Activated naive CD8-positive, alpha-beta T cell treated with anti-CD3 and anti-CD28 coated beads, Interleukin-2, amount 10 ng/mL, durations not matched to agents 7 days and 5 days (primary cell): Measurements from ENCODE around the gene OSBPL3. TPM values are rescaled to one million over a fixed set of nuclear protein-coding genes. Genes with fewer than 3 reads are reported as not detected.

Source experiments
- ATAC-seq: fragments of 150-1000 bp; cut with Tn5 transposase; one replicate; pipeline ENCODE4 v1.10.0; 2021; ENCODE audit warnings: low read depth, moderate library complexity
- POLR2A ChIA-PET: fragments of 350-600 bp; sonication (Branson Sonifier 250); formaldehyde crosslinking; loops from one replicate; lab custom pipeline; 2021; ENCODE audit warnings: antibody characterized with exemption; lab: Charles Lee
- DNase-seq: peaks from one replicate; pipeline ENCODE4 v3.0.0; 2021
- H3K27ac Mint-ChIP-seq: one replicate; pipeline ENCODE4 v1.8.0; 2022; ENCODE audit warnings: mild to moderate bottlenecking, mixed read lengths
- H3K27me3 Mint-ChIP-seq: one replicate; pipeline ENCODE4 v1.8.0; 2022; ENCODE audit warnings: mild to moderate bottlenecking, moderate library complexity, mixed read lengths
- H3K36me3 Mint-ChIP-seq: one replicate; pipeline ENCODE4 v1.8.0; 2021; ENCODE audit warnings: mild to moderate bottlenecking, mixed read lengths
- H3K4me1 Mint-ChIP-seq: one replicate; pipeline ENCODE4 v1.8.0; 2021; ENCODE audit warnings: mixed read lengths
- H3K4me3 Mint-ChIP-seq: one replicate; pipeline ENCODE4 v1.8.0; 2022; ENCODE audit warnings: mild to moderate bottlenecking, moderate library complexity, mixed read lengths
- H3K9me3 Mint-ChIP-seq: one replicate; pipeline ENCODE4 v1.8.0; 2021; ENCODE audit warnings: mixed read lengths
- total RNA-seq, 2 experiments: library from RNA; stranded (reverse); gene quantifications; one replicate each; pipeline ENCODE4 v1.2.3, GENCODE V29; 2021

OSBPL3 gene
- total RNA-seq, 2 experiments from 2014 or later: 47.8 to 60.1 TPM

DNA sequence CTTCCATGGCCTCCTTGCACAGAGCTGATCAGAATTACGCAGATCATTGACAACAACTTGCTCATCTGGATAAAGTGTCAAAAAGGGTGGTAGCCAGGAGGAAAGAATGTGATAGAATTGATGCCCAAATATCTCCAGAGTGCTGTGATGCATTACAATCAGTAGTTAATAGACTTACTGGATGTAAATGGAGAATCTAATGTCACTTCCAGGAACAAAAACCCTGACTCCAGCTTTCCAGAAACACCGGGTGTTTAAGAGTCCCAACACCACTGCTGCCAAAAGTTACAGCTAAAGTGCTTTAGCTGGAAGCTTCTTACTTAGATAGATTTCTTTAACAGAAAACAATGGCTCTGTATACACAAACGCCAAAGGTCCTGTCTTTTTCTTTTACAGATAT lies 25.7 kb upstream of the OSBPL3 start:
- Mint-ChIP-seq H3K4me3 (no peak overlapping the region), H3K9me3 (peaks cover 7% of the 10 kb centered on the region), H3K4me1 (peaks cover under 1% of the 10 kb centered on the region), H3K36me3 (no peaks in the 10 kb centered on the region), H3K27me3 (peaks cover 5% of the 10 kb centered on the region), H3K27ac (no peak overlapping the region)
- DNase-seq (no peak), ATAC-seq (no peak)
- POLR2A ChIA-PET: no interaction called here

DNA sequence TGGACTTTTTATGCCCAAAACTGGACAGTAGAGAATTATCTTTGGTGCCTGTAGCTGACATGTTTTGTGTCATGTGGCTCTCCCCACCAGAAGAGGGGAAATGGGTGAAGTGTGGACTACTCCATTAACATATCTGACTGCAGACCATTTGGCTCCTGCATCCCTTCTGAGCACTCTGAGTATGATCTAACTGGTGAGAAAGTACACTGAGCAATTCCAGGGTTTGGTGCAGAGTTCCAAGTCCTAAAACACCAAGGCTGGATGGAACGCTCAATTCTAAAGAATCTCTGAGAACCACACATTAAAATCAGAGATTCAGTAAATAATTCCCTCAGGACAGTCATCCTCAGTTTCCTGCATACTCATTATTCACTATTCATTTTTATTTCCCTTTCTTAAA lies 22.8 kb upstream of the OSBPL3 start:
- peaks cover 18% of the 10 kb centered on the region for H3K9me3 Mint-ChIP-seq
- DNase-seq (no peak), ATAC-seq (no peak)
- peaks cover 4% of the 10 kb centered on the region for H3K36me3 Mint-ChIP-seq
- no peak overlapping the region for H3K27ac Mint-ChIP-seq
- no peaks in the 10 kb centered on the region for H3K4me1 Mint-ChIP-seq
- peaks cover 18% of the 10 kb centered on the region for H3K27me3 Mint-ChIP-seq
- POLR2A ChIA-PET: no interaction called here
- H3K4me3 Mint-ChIP-seq: no peak overlapping the region

DNA sequence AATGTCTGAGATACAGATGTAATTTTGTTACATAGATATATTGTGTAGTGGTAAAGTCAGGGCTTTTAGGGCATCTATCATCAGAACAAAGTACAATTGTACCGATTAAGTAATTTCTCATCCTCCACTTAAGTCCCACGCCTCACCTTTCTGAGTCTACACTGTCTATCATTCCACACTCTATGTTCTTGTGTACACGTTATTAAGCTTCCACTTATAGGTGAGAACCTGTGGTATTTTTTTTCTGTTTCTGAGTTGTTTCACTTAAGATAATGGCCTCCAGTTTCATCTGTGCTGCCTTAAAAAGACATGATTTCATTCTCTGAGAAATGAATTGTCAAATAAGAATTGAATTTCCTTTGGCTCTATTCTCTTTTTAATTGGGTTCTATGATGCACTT lies 15.5 kb upstream of the OSBPL3 start:
- POLR2A ChIA-PET: no interaction called here
- Mint-ChIP-seq H3K9me3 (peaks cover 9% of the 10 kb centered on the region), H3K4me1 (no peaks in the 10 kb centered on the region), H3K27me3 (peaks cover 34% of the 10 kb centered on the region), H3K27ac (no peak overlapping the region), H3K4me3 (no peak overlapping the region), H3K36me3 (peaks cover 4% of the 10 kb centered on the region)
- DNase-seq: no peak
- no peak for ATAC-seq

DNA sequence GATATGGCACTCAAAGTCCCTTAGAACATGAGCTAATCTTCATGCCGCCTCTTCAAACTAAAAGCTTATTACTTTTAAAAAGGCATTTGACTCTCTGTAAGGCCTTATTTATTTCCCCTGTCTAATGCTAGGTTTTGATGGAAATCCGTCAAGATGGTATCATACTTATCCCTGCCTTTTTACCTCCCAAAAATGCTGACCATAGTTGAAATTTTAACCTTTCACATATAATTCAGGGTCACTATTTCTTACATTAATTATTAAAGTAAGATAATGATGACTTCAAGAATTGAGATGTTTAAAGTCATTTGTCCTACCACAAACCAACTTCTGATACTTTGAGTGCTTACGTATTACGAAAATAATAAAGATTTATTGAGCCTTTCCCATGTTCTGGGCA lies 12.3 kb upstream of the OSBPL3 start:
- peaks cover 2% of the 10 kb centered on the region for H3K4me1 Mint-ChIP-seq
- DNase-seq (no peak), ATAC-seq (no peak)
- H3K9me3 Mint-ChIP-seq: no peaks in the 10 kb centered on the region
- no peak overlapping the region for H3K27ac Mint-ChIP-seq
- no peaks in the 10 kb centered on the region for H3K36me3 Mint-ChIP-seq
- no peak overlapping the region for H3K4me3 Mint-ChIP-seq
- POLR2A ChIA-PET: no interaction called here
- H3K27me3 Mint-ChIP-seq: peaks cover 23% of the 10 kb centered on the region

DNA sequence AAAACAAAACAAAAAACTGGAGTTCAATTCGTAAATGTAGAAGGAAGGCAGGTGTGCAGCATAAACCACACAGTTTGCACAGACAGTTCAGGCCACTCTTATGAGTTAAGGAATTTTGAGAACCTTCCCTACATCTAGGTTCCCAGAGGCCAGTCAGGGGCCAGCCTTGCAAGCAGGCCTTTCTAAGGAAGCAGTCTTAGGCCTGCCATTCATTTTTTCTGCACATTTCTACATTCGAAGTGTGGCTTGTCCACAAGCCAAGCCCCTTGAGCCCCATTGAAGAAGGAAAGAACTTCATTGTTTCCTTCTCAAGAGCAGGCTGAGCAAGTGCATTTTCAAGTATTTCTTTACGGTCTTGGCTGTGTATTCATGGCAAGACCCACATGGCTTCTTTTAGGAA lies 11.4 kb upstream of the OSBPL3 start:
- Mint-ChIP-seq H3K27ac (no peak overlapping the region), H3K27me3 (peaks cover 24% of the 10 kb centered on the region), H3K4me3 (no peak overlapping the region), H3K36me3 (no peaks in the 10 kb centered on the region), H3K4me1 (peaks cover 5% of the 10 kb centered on the region), H3K9me3 (no peaks in the 10 kb centered on the region)
- no peak for ATAC-seq
- no peak for DNase-seq
- POLR2A ChIA-PET: no interaction called here

DNA sequence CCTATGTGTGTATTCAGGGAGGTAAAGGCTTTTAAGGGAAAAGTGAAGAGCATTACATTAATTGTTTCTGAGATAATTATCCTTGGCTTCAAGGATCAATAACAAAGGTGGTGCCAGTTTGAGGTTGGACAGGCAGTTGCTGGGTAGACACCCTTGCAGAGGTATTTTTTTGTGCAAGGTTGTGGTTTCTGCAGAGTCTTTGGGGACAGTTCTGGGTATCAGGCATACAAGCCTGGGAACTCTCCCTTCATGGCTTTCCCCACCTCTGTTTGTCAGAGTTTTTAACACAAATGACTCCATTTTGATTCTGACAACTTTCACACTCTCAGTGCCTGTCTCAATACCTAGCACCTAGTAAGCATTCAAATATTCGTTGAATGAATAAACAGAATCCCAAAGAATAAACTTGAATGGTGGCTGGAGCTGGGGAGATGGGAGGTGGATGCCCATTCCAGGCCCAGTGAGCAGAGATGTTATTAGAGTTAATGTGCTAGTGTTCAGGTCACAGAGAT lies 7.4 kb upstream of the OSBPL3 start:
- Mint-ChIP-seq H3K36me3 (no peaks in the 10 kb centered on the region), H3K9me3 (no peaks in the 10 kb centered on the region), H3K27ac (no peak overlapping the region), H3K4me3 (no peak overlapping the region), H3K27me3 (peaks cover 13% of the 10 kb centered on the region), H3K4me1 (peaks cover 5% of the 10 kb centered on the region)
- POLR2A ChIA-PET: no interaction called here
- DNase-seq (no peak), ATAC-seq (no peak)

DNA sequence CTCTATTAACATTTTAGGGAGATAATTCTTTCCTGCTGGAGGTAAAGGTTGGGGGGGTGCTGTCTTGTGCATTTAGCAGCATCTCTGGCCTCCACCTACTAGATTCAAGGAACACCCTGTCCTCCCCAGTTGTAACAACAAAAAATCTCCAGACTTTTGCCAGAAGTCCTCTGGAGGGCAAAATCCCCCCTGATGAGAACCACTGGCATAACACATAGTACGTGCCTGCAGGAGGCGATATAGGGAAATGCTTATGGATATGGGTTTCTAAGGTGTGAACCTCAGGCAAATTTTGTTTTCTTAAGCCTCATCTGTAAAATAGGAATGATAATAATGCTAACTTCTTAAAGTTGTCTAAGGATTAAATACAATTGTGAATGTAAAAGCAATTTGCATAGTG lies 2.9 kb upstream of the OSBPL3 start:
- Mint-ChIP-seq H3K4me3 (no peak overlapping the region), H3K27ac (no peak overlapping the region), H3K36me3 (peaks cover 3% of the 10 kb centered on the region), H3K9me3 (no peaks in the 10 kb centered on the region), H3K27me3 (peaks cover 8% of the 10 kb centered on the region), H3K4me1 (peaks cover 25% of the 10 kb centered on the region)
- no peak for ATAC-seq
- DNase-seq: no peak
- POLR2A ChIA-PET: interaction anchor here (4.1 kb wide), 1 partner anchor 162 kb away, joined by 50 read pairs; no protein-coding TSS in a partner anchor

DNA sequence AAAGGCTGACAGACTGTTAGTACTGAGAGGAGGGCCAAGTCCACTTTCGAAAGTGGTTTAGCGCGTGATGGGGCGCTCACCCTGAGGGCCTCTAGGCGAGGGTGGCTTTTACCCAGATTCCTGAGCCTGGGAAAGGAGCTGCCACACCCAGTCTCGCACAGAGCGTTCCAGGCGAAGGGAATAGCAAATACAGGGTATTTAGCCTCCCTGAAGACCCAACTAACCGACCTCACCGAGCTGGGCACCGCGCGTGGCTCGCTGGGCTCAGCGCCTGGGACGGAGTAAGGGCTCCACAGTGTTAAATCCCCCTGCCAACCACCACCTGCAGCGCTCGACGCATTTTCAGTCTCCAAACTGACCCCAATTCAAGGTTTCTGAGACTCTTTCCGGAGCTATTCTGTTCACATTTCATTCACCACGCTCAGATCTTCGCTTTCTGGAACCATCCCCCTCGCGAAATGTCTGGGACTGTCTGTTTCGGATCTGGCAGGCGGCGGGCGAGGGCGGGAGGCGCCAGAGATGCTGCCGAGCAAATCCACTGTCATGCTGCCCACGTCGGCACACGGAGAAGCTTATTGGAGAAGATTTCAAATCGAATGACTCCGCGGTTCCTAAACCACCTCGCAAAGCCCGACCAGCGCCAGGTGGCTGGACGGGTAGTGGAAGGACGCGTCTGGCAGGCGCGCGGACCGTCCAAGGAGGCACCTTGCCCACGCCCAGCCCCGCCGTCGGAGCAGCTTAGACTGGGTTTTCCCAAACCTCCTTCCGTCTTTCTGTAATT lies 1.4 kb upstream of the OSBPL3 start:
- DNase-seq (peak; percentile 53), ATAC-seq (no peak)
- H3K4me1 Mint-ChIP-seq: peaks cover 30% of the 10 kb centered on the region
- H3K36me3 Mint-ChIP-seq: peaks cover 9% of the 10 kb centered on the region
- peaks cover 3% of the 10 kb centered on the region for H3K27me3 Mint-ChIP-seq
- peak overlapping the region; percentile 65 for H3K27ac Mint-ChIP-seq
- H3K4me3 Mint-ChIP-seq: peak overlapping the region; percentile 86
- POLR2A ChIA-PET: interaction anchor here (1.0 to 4.1 kb wide), 5 partner anchors 47 to 161 kb away, joined by 3 to 50 read pairs (median 7); no protein-coding TSS in a partner anchor
- no peaks in the 10 kb centered on the region for H3K9me3 Mint-ChIP-seq

DNA sequence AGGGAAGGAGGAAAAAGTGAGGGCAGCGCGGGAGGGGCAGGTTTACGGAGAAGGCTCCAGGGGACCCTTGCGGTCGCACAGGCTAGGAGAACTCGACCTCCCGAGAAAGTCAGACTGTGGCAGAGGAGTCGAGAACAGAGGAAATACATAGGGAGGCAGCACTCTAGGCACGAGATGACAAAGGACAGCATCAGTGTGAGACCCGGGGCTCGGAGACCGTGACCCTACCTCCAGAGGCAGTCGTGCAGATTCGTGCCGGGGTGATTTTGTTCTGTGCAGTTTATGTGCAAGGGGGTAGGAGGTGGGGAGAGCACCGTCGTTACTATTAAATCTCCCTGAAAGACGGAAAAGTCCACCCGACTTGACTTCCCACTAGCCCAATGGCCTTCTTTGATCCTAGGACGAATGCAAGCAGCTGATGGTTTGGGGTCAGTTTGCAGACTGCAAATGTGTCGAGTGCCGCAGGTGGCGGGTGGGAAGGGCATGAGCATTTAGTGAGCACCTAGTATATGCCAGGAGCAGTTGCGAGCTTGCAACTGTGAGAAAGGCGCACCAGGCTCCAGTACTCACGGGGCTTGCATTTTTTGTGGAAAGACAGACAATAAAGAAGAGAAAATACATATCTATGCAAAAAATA lies 674 bp upstream of the OSBPL3 start:
- peaks cover 37% of the 10 kb centered on the region for H3K4me1 Mint-ChIP-seq
- H3K36me3 Mint-ChIP-seq: peaks cover 9% of the 10 kb centered on the region
- no peaks in the 10 kb centered on the region for H3K9me3 Mint-ChIP-seq
- H3K4me3 Mint-ChIP-seq: peak overlapping the region; percentile 86
- peak overlapping the region; percentile 87 for H3K27ac Mint-ChIP-seq
- peaks cover 3% of the 10 kb centered on the region for H3K27me3 Mint-ChIP-seq
- DNase-seq: peak; percentile 58
- POLR2A ChIA-PET: interaction anchor here (1.0 to 4.1 kb wide), 7 partner anchors 48 to 160 kb away, joined by 3 to 50 read pairs (median 8); no protein-coding TSS in a partner anchor
- ATAC-seq: peak; percentile 13

DNA sequence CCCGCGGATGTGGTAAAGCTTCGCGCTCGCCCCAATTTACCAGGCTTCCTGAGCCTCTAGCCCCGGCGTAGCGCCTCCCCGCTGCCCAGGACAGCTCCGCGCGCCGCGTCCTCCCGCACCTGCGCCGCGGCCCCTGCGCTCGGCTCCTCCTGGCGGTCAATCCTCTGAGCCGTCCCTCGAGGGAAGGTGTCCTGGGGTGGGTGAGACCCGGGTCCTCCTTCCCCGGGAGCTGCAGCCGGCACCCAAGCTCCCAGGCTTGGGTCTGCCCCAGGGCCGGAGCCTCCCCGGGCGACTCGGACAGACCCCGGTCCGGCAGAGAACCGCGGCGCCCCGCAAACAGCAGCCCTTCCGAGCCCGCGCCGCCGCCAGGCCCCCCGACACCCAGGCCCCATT lies 512 bp downstream of the OSBPL3 start:
- DNase-seq (peak; percentile 87), ATAC-seq (peak; percentile 65)
- POLR2A ChIA-PET: interaction anchor here (0.5 to 4.1 kb wide), 23 partner anchors 10 to 1465 kb away, joined by 3 to 50 read pairs (median 5); partner anchors contain the start of gene CYCS
- Mint-ChIP-seq H3K27me3 (peaks cover 3% of the 10 kb centered on the region), H3K27ac (peak overlapping the region; percentile 68), H3K4me1 (peaks cover 48% of the 10 kb centered on the region), H3K4me3 (peak overlapping the region; percentile 86), H3K36me3 (peaks cover 13% of the 10 kb centered on the region), H3K9me3 (no peaks in the 10 kb centered on the region)

DNA sequence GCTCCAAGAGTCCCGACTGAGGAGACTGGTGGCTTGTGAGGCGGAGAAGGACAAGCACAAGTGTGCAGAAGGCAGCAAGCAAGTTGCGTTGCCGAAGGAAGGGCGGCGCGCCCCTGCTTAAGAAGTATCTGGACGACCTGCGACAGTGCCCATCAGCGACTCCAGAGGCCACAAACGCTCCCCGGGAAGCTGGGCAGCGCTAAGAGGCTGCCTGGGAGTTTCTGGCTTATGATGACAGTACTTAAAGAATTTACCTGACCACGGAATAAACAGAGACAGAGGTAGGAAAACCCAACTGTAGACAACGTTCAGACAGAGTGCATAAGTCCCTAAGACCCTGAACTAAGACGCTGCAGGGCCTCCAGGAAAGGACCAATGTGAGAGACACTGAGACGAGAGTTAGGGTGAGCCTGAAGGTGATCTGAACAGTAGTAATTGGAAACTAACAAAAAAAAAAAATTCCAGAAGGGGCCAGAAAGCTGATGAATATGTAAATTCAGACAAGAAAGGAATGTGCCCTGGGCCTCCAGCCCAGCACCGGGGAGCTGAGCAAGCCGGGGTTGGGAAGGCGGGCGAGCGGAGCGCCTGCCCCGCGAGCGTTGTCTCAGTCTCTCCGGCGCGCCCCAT lies 1.0 kb downstream of the OSBPL3 start:
- Mint-ChIP-seq H3K4me3 (peak overlapping the region; percentile 86), H3K27ac (peak overlapping the region; percentile 68), H3K4me1 (peaks cover 52% of the 10 kb centered on the region), H3K36me3 (peaks cover 16% of the 10 kb centered on the region), H3K27me3 (peaks cover 3% of the 10 kb centered on the region), H3K9me3 (no peaks in the 10 kb centered on the region)
- POLR2A ChIA-PET: interaction anchor here (0.5 to 4.1 kb wide), 22 partner anchors 10 to 158 kb away, joined by 3 to 50 read pairs (median 5); partner anchors contain the start of gene CYCS
- ATAC-seq: peak; percentile 2
- DNase-seq: peak; percentile 37

DNA sequence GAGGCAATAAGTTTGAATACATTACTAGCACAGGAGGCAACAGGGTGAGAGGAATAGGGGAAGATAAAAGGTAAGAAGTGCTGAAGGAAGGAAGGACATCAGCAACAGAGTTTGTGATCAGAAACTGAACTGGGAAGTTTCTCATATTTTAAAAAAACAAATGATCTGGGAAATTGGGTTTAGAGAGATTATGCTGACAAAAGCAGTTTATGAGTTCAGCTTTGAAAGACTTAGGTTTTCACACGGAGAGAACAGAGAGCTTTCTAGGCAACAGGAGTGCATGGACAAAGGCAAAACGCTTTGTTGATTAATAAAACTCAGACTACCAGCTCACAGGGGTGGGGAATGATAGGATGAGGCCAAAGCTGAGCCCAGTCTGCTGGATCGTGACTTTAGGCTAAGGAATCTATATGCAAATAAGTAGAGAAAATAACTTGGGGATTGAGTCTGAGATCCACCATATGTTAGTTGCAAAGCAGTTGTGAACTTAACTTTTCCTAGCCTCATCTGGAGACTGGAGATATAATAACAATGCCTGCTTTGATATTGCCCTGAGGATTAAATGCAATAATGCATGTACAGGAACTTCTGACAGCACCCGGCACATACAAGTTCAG lies 4.2 kb downstream of the OSBPL3 start:
- ATAC-seq (no peak), DNase-seq (no peak)
- no peaks in the 10 kb centered on the region for H3K9me3 Mint-ChIP-seq
- no peak overlapping the region for H3K4me3 Mint-ChIP-seq
- POLR2A ChIA-PET: no interaction called here
- peaks cover 63% of the 10 kb centered on the region for H3K4me1 Mint-ChIP-seq
- peaks cover 18% of the 10 kb centered on the region for H3K36me3 Mint-ChIP-seq
- H3K27ac Mint-ChIP-seq: no peak overlapping the region
- H3K27me3 Mint-ChIP-seq: no peaks in the 10 kb centered on the region

DNA sequence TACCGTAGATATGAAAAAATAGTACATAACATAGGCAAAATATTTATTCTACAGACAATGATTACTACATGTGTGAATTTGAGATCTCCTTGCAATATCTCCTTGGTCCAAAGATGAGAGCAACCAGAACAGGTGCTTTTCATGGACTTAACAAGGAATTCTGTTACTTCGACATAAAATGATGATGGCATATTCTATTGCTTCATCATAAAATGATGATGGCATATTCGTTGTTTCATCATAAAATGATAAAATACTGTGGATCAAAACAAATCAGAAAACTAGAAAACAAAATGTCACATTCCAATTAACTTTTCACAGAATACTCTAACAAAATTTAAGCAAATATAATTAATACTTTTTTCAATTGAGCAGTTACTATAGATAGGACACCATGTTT lies 4.8 kb downstream of the OSBPL3 start:
- DNase-seq (no peak), ATAC-seq (no peak)
- no peak overlapping the region for H3K4me3 Mint-ChIP-seq
- POLR2A ChIA-PET: no interaction called here
- peaks cover 61% of the 10 kb centered on the region for H3K4me1 Mint-ChIP-seq
- no peak overlapping the region for H3K27ac Mint-ChIP-seq
- H3K9me3 Mint-ChIP-seq: no peaks in the 10 kb centered on the region
- H3K36me3 Mint-ChIP-seq: peaks cover 18% of the 10 kb centered on the region
- H3K27me3 Mint-ChIP-seq: no peaks in the 10 kb centered on the region
